Measurements from ENCODE around the gene CPLANE2.
"Not testable (repeated sequence)": the region's sequence is repeated elsewhere in the genome, so short reads cannot be mapped to it uniquely, and the experiment has no call there.

The CPLANE2 gene

DNA sequence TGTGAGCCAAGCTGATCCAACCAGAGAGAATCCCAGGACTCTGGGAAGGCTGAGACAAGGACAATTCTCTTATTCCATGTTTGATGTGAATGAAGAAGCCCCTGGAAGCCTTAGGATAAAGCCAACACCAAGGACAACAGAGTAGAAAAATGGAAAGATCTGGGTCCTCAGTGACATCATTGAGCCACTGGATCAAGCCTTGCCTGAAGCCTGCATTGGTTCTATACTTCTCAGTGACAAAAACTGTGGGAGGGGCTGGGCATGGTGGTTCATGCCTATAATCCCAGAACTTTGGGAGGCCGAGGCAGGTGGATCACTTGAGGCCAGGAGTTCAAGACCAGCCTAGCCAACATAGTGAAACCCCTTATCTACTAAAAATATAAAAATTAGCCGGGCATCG lies 40.1 kb downstream of the CPLANE2 start:
- no peaks in the 10 kb centered on the region for H3K9me3 ChIP-seq (ENCODE audit: control insufficient read depth, low read length)
- no peak overlapping the region for H2AK5ac ChIP-seq (ENCODE audit: low read length, severe bottlenecking)
- no peak overlapping the region for H3K18ac ChIP-seq (ENCODE audit: low read depth in 1 of 2, low read length in 2 of 2)
- no peak overlapping the region for H3K4ac ChIP-seq (ENCODE audit: low read depth in 1 of 2, low read length in 2 of 2)
- H2BK120ac ChIP-seq (ENCODE audit: low read depth, low read length): no peak overlapping the region
- H3K4me1 ChIP-seq (ENCODE audit: control insufficient read depth, insufficient read depth, low read depth, low read length): no peaks in the 10 kb centered on the region
- H3K4me2 ChIP-seq (ENCODE audit: low read length, poor library complexity, severe bottlenecking): no peak overlapping the region
- no peak overlapping the region for H3K4me3 ChIP-seq (ENCODE audit: insufficient read depth in 1 of 2, low read depth in 1 of 2, low read length in 2 of 2)
- no peak overlapping the region for H3K14ac ChIP-seq (ENCODE audit: low read length in 2 of 2)
- peaks cover 0 to 21% of the 10 kb centered on the region in 2 experiments for H3K36me3 ChIP-seq (ENCODE audit: control insufficient read depth in 1 of 2, insufficient read depth in 2 of 2, low read depth in 1 of 2, low read length in 2 of 2)
- no peak overlapping the region for H3K9ac ChIP-seq (ENCODE audit: low read length)
- H3K23ac ChIP-seq (ENCODE audit: low read length in 2 of 2): no peak overlapping the region
- H2BK5ac ChIP-seq (ENCODE audit: low read depth, low read length, poor library complexity, severe bottlenecking): no peak overlapping the region
- no peak overlapping the region for H4K8ac ChIP-seq (ENCODE audit: low read length)
- H2AFZ ChIP-seq (ENCODE audit: low read depth, low read length): no peak overlapping the region
- WGBS: 91% methylated on average over 2 of the region's 3 CpGs
- no peak overlapping the region for H2BK12ac ChIP-seq (ENCODE audit: low read length in 2 of 2)
- no peak overlapping the region for H3K27ac ChIP-seq (ENCODE audit: low read length, poor library complexity, severe bottlenecking)
- DNase-seq: no peak
- H3K27me3 ChIP-seq (ENCODE audit: control insufficient read depth in 1 of 2, insufficient read depth in 1 of 2, low read length in 2 of 2): peaks cover 0 to 2% of the 10 kb centered on the region in 2 experiments
- no peak overlapping the region for H4K91ac ChIP-seq (ENCODE audit: low read length)
- no peaks in the 10 kb centered on the region for H3K79me1 ChIP-seq (replicated peaks; ENCODE audit: low read length, poor library complexity, severe bottlenecking)
- no peak overlapping the region for H2BK15ac ChIP-seq (ENCODE audit: low read depth, poor library complexity, severe bottlenecking)

DNA sequence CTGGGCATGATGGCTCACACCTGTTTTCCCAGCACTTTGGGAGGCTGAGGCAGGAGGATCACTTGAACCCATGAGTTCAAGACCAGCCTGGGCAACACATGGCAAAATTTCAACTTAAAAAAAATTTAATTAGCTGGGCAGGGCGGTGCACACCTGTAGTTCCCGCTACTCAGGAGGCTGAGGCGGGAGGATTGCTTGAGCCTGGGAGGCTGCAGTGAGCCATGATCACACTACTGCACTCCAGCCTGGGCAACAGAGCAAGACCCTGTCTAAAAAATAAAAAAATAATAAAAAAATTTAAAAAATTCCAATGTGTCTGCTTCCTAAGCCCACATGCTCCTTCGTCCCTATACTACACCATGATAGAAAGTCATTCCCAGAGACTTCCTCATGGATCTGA lies 40.8 kb downstream of the CPLANE2 start:
- H3K14ac ChIP-seq (ENCODE audit: low read length in 2 of 2); H2AK5ac ChIP-seq (ENCODE audit: low read length, severe bottlenecking); H3K4me3 ChIP-seq (ENCODE audit: insufficient read depth in 1 of 2, low read depth in 1 of 2, low read length in 2 of 2); H3K23ac ChIP-seq (ENCODE audit: low read length in 2 of 2); H2BK12ac ChIP-seq (ENCODE audit: low read length in 2 of 2); H4K8ac ChIP-seq (ENCODE audit: low read length); H2AFZ ChIP-seq (ENCODE audit: low read depth, low read length); H3K4me2 ChIP-seq (ENCODE audit: low read length, poor library complexity, severe bottlenecking); H3K4me1 ChIP-seq (ENCODE audit: control insufficient read depth, insufficient read depth, low read depth, low read length); H3K27me3 ChIP-seq (ENCODE audit: control insufficient read depth in 1 of 2, insufficient read depth in 1 of 2, low read length in 2 of 2); H2BK120ac ChIP-seq (ENCODE audit: low read depth, low read length); H3K9me3 ChIP-seq (ENCODE audit: control insufficient read depth, low read length); H4K91ac ChIP-seq (ENCODE audit: low read length); H3K79me1 ChIP-seq (replicated peaks; ENCODE audit: low read length, poor library complexity, severe bottlenecking); H3K18ac ChIP-seq (ENCODE audit: low read depth in 1 of 2, low read length in 2 of 2); H3K9ac ChIP-seq (ENCODE audit: low read length); H3K27ac ChIP-seq (ENCODE audit: low read length, poor library complexity, severe bottlenecking); H2BK15ac ChIP-seq (ENCODE audit: low read depth, poor library complexity, severe bottlenecking); DNase-seq; H3K4ac ChIP-seq (ENCODE audit: low read depth in 1 of 2, low read length in 2 of 2); H2BK5ac ChIP-seq (ENCODE audit: low read depth, low read length, poor library complexity, severe bottlenecking): not testable (repeated sequence)
- 93% methylated on average over 4 of the region's 4 CpGs for WGBS
- H3K36me3 ChIP-seq (ENCODE audit: control insufficient read depth in 1 of 2, insufficient read depth in 2 of 2, low read depth in 1 of 2, low read length in 2 of 2): peaks cover 0 to 14% of the 10 kb centered on the region in 2 experiments

DNA sequence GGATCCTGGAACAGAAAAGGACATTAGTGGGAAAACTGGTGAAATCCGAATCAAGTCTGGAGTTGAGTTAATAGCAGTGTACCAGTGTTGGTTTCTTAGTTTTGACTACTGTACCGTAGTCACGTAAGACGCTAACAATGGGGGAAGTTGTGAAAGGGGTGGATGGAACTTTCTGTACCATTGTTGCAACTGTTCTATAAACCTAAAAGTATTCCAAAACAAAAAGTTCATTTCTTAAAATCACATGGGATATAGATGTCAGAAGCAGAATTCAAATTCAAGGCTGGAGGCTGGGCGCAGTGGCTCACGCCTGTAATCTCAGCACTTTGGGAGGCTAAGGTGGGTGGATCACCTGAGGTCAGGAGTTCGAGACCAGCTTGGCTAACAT lies 41.5 kb downstream of the CPLANE2 start:
- Histone ChIP-seq H2AFZ (ENCODE audit: low read depth, low read length) (no peak overlapping the region), H2AK5ac (ENCODE audit: low read length, severe bottlenecking) (no peak overlapping the region), H3K23ac (ENCODE audit: low read length in 2 of 2) (no peak overlapping the region), H3K9me3 (ENCODE audit: control insufficient read depth, low read length) (no peaks in the 10 kb centered on the region), H2BK5ac (ENCODE audit: low read depth, low read length, poor library complexity, severe bottlenecking) (no peak overlapping the region), H3K4me2 (ENCODE audit: low read length, poor library complexity, severe bottlenecking) (no peak overlapping the region), H2BK12ac (ENCODE audit: low read length in 2 of 2) (no peak overlapping the region), H3K27ac (ENCODE audit: low read length, poor library complexity, severe bottlenecking) (no peak overlapping the region), H3K4ac (ENCODE audit: low read depth in 1 of 2, low read length in 2 of 2) (no peak overlapping the region), H3K9ac (ENCODE audit: low read length) (no peak overlapping the region), H4K91ac (ENCODE audit: low read length) (no peak overlapping the region), H2BK15ac (ENCODE audit: low read depth, poor library complexity, severe bottlenecking) (no peak overlapping the region), H2BK120ac (ENCODE audit: low read depth, low read length) (no peak overlapping the region), H3K4me3 (ENCODE audit: insufficient read depth in 1 of 2, low read depth in 1 of 2, low read length in 2 of 2) (no peak overlapping the region), H3K36me3 (ENCODE audit: control insufficient read depth in 1 of 2, insufficient read depth in 2 of 2, low read depth in 1 of 2, low read length in 2 of 2) (peaks cover 0 to 13% of the 10 kb centered on the region in 2 experiments), H4K8ac (ENCODE audit: low read length) (no peak overlapping the region), H3K79me1 (replicated peaks; ENCODE audit: low read length, poor library complexity, severe bottlenecking) (no peaks in the 10 kb centered on the region), H3K18ac (ENCODE audit: low read depth in 1 of 2, low read length in 2 of 2) (no peak overlapping the region), H3K14ac (ENCODE audit: low read length in 2 of 2) (no peak overlapping the region), H3K27me3 (ENCODE audit: control insufficient read depth in 1 of 2, insufficient read depth in 1 of 2, low read length in 2 of 2) (peaks cover 0 to 8% of the 10 kb centered on the region in 2 experiments), H3K4me1 (ENCODE audit: control insufficient read depth, insufficient read depth, low read depth, low read length) (peaks cover 3% of the 10 kb centered on the region)
- 98% methylated on average over 6 of the region's 7 CpGs for WGBS
- DNase-seq: no peak

DNA sequence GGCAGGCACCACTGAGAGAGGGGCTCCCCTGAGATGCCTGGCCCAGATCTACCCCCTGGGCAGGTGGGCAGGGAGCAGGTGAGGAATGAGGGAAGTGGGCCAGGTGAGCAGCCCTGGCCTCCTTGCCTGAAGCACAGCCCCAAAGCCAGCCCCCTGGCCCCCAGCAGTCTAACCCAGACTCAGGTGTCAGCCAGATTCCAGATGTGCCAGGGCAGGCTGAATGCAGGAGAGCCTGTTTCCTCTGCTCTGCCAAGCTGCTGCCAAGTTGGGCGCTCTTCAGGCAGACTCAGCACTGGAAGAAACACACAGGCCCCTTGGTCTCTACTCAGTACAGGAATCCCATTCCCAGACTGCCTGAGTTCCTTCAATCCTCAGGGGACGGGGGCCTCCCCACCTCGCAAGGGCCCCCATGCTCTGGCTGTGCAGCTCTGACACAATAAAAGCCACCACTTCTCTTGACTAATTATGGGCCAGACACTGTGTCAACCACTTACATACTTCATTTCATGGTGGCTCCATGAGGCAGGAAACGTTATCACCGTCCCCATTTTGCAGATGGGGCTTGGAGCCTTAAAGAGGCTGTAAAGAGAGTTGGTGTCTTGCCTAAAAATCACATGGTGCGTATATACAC lies 45.0 kb downstream of the CPLANE2 start:
- Histone ChIP-seq H3K79me1 (replicated peaks; ENCODE audit: low read length, poor library complexity, severe bottlenecking) (peaks cover 2% of the 10 kb centered on the region), H3K36me3 (ENCODE audit: control insufficient read depth in 1 of 2, insufficient read depth in 2 of 2, low read depth in 1 of 2, low read length in 2 of 2) (no peaks in the 10 kb centered on the region), H4K91ac (ENCODE audit: low read length) (no peak overlapping the region), H2BK15ac (ENCODE audit: low read depth, poor library complexity, severe bottlenecking) (no peak overlapping the region), H3K23ac (ENCODE audit: low read length in 2 of 2) (no peak overlapping the region), H3K4me1 (ENCODE audit: control insufficient read depth, insufficient read depth, low read depth, low read length) (peaks cover 23% of the 10 kb centered on the region), H3K9me3 (ENCODE audit: control insufficient read depth, low read length) (no peaks in the 10 kb centered on the region), H3K4me3 (ENCODE audit: insufficient read depth in 1 of 2, low read depth in 1 of 2, low read length in 2 of 2) (no peak overlapping the region), H3K4ac (ENCODE audit: low read depth in 1 of 2, low read length in 2 of 2) (no peak overlapping the region), H2BK5ac (ENCODE audit: low read depth, low read length, poor library complexity, severe bottlenecking) (no peak overlapping the region), H2AK5ac (ENCODE audit: low read length, severe bottlenecking) (no peak overlapping the region), H2AFZ (ENCODE audit: low read depth, low read length) (no peak overlapping the region), H3K18ac (ENCODE audit: low read depth in 1 of 2, low read length in 2 of 2) (no peak overlapping the region), H3K27me3 (ENCODE audit: control insufficient read depth in 1 of 2, insufficient read depth in 1 of 2, low read length in 2 of 2) (peaks cover 0 to 12% of the 10 kb centered on the region in 2 experiments), H3K9ac (ENCODE audit: low read length) (no peak overlapping the region), H2BK12ac (ENCODE audit: low read length in 2 of 2) (no peak overlapping the region), H2BK120ac (ENCODE audit: low read depth, low read length) (no peak overlapping the region), H4K8ac (ENCODE audit: low read length) (no peak overlapping the region), H3K14ac (ENCODE audit: low read length in 2 of 2) (no peak overlapping the region), H3K27ac (ENCODE audit: low read length, poor library complexity, severe bottlenecking) (no peak overlapping the region), H3K4me2 (ENCODE audit: low read length, poor library complexity, severe bottlenecking) (no peak overlapping the region)
- DNase-seq: no peak
- WGBS: 61% methylated on average over 3 of the region's 6 CpGs

Data from mesenchymal stem cell (in vitro differentiated cells and primary cell).